ENCODE data around the gene SALL2. TPM values are rescaled to one million over a fixed set of nuclear protein-coding genes. Genes with fewer than 3 reads are reported as not detected.

The SALL2 gene
- total RNA-seq, 1 experiment from 2014 or later: 15.3 TPM

DNA sequence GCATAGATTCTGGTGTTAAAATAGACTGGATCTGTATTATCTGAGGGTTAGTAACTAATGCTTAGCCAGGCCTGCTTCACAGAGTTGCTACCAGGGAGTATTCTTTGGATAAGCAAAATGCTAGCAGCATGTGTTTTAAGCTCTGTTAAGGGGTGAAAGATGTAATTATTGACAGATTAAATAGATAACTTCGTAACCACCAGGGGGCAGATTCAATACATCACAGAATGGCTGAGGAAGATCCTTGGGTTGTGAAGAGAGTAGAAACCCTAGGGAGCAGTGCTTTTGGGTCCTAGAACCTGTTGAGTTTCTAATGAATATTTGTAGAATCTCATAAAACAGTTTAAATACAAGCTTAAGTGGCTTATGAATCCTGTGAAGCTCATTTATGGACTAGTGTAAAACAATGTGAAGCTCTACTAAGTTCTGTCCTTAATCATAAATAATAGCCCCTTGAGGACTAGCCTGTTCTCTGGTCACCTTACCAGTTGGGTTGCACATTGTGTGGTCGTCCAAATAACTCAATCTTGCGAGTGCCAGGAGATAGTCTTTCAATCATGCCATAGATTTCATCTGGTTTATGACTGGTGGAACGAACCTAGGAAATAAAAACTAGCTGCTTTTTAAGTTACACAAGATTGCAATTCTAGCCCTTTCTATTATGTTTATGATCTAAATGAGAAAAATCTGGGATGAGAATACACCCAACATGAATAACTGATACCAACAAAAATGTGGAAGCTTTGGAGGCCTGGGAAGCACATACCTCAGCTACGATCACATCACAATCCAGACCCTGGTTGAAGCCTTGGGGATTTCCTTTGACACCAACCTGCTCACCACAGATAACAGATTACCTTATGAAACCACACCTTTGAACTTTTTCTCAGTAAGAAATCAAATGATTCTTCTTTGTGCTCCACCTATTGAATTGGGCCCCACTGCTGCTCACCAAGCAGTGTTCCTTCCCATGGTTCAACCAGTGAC, 27.3 kb downstream of the SALL2 start:
- DNase-seq (ENCODE audit: low spot score): peak; percentile 56
- in situ Hi-C loops (cut with HindIII; ENCODE audit: low sequenced_read_pairs): no loop called here

DNA sequence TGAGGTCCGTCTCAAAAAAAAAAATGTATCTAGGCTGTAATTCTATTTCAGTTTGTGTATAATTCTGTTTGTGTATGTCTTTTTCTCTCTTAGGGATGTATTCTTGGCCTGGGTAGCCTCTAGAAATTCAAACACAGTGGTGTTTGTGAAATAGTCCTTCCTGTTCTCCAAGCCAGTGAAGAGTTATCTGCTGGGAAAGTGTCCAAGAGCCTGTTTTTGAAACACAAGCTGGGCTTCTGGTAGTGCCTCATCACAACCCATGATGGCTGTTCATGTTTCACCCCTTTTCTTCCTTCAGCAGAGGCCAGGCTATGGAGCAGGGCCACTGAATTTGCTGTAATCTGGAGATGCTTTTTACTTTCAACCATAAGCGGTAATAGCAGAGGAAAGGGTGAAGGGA, 29.7 kb downstream of the SALL2 start:
- DNase-seq (ENCODE audit: low spot score): no peak
- in situ Hi-C loops (cut with HindIII; ENCODE audit: low sequenced_read_pairs): no loop called here

GRCh38 chr14:21494902-21495762, 31.0 kb downstream of the SALL2 start:
- no peak for DNase-seq (ENCODE audit: low spot score)
- in situ Hi-C loops (cut with HindIII; ENCODE audit: low sequenced_read_pairs): no loop called here

DNA sequence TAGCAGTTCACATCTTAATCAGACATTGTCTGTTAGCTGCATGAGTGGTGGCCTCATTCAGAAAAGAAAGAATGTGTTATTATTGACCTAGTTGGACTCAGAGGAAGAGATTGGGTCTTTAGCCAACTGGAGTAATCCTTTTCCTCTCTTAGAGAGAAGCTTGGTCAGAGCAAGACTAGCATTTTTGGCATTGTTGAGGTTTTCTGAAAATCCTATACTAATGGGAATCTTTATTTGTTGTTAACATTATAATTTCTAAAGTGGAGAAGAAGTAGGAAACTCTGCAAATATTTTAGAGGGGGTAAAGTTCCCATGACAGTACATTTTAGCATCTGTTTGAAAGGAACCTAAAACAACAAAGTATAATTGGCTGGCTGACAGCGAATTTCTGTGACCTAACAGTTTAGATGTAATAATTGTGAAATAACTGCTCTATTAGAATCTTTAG, 39.5 kb downstream of the SALL2 start:
- no peak for DNase-seq (ENCODE audit: low spot score)
- in situ Hi-C loops (cut with HindIII; ENCODE audit: low sequenced_read_pairs): no loop called here

GRCh38 chr14:21476925-21477681, 49.0 kb downstream of the SALL2 start, which contains the start of the genes RAB2B and TOX4:
RAB2B (minus strand) TSS chr14:21476959; CDS start chr14:21476872, 87 bp downstream.
TOX4 (plus strand) TSS chr14:21477195; CDS start chr14:21477279, 84 bp downstream.
- in situ Hi-C loops (cut with HindIII; ENCODE audit: low sequenced_read_pairs): no loop called here
- peak; percentile 100 for DNase-seq (ENCODE audit: low spot score)

GRCh38 chr14:21476523-21476924, 49.6 kb downstream of the SALL2 start:
- no peak for DNase-seq (ENCODE audit: low spot score)
- in situ Hi-C loops (cut with HindIII; ENCODE audit: low sequenced_read_pairs): no loop called here

DNA sequence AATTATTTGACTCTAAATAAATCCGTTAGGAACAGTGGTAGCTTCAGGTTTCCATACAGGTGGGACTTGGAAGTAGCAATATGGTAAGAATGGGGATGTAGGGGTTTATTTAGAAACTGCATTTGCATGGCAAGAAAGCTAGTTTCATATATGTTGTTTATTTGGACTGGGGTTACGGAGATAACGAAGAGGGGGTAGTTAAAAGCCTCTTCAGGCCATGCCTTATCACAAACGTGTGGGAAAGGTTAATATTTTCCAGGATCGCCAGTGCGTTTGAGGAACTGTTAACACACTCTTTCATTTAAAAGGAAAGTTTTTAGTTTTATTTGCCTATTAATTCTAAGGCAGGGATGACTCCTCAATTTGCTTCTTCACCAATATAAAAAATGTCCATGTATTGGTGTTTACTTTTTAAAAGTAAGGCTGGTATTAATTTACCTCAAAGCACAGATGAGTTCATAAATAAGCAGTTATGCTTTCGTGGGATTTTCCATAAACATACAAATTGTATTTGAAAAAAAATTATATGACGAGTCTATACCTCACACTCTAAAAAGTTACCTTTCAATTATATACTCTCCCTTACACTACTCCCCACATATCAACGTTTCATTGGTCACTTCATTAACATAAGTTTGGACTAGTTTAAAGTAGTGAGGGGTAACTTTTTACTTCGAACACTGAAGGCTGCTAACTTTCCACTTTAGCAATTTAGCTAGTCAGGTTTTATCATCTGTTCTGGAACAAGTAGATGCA, 50.2 kb downstream of the SALL2 start:
- in situ Hi-C loops (cut with HindIII; ENCODE audit: low sequenced_read_pairs): no loop called here
- DNase-seq (ENCODE audit: low spot score): no peak

Other genes starting within 250 kb of the SALL2 start
- 0.18 TPM in 1 of 2 replicates, not detected in the other for gene RPGRIP1, start 246.3 kb downstream of the SALL2 start, total RNA-seq (2014; rRNA removed; shearing (Covaris generic))
- 70.3 and 87.7 TPM in 2 replicates for gene SUPT16H, start 142.3 kb downstream of the SALL2 start, total RNA-seq (2014; rRNA removed; shearing (Covaris generic))
- gene CHD8, start 70.2 kb downstream of the SALL2 start, total RNA-seq (2014; rRNA removed; shearing (Covaris generic)): 54.4 and 65.0 TPM in 2 replicates
- 9.0 and 13.4 TPM in 2 replicates for gene RAB2B, start 49.4 kb downstream of the SALL2 start, total RNA-seq (2014; rRNA removed; shearing (Covaris generic))
- 45.6 and 56.6 TPM in 2 replicates for gene TOX4, start 49.2 kb downstream of the SALL2 start, total RNA-seq (2014; rRNA removed; shearing (Covaris generic))
- 75.0 and 77.5 TPM in 2 replicates for gene METTL3, start 15.0 kb downstream of the SALL2 start, total RNA-seq (2014; rRNA removed; shearing (Covaris generic))
- gene OR10G3, start 53.7 kb upstream of the SALL2 start, total RNA-seq (2014; rRNA removed; shearing (Covaris generic)): not detected in 2 replicates
- not detected in 2 replicates for gene OR10G2, start 108.6 kb upstream of the SALL2 start, total RNA-seq (2014; rRNA removed; shearing (Covaris generic))
- gene OR4E2, start 127.5 kb upstream of the SALL2 start, total RNA-seq (2014; rRNA removed; shearing (Covaris generic)): not detected in 2 replicates
- not detected in 2 replicates for gene OR4E1, start 147.5 kb upstream of the SALL2 start, total RNA-seq (2014; rRNA removed; shearing (Covaris generic))